HUES48 (cell line): ENCODE data around the gene IGFBP4.

Experiments used
- H3K27ac ChIP-seq: one replicate; pipeline ENCODE4 v1.7.0; 2013; ENCODE audit warnings: low read depth, low read length, inconsistent platforms
- H3K27me3 ChIP-seq: 2 replicates; pipeline ENCODE4 v1.6.1; 2013; ENCODE audit warnings: mild to moderate bottlenecking, low read length; ENCODE audit not compliant: control insufficient read depth, insufficient read depth
- H3K36me3 ChIP-seq: 2 replicates; pipeline ENCODE4 v1.6.1; 2013; ENCODE audit warnings: low read length; ENCODE audit not compliant: control insufficient read depth, insufficient read depth
- H3K4me1 ChIP-seq: 2 replicates; pipeline ENCODE4 v1.6.1; 2013; ENCODE audit warnings: mild to moderate bottlenecking, low read length; ENCODE audit not compliant: control insufficient read depth, insufficient read depth
- H3K4me3 ChIP-seq: 2 replicates; pipeline ENCODE4 v1.5.1; 2013; ENCODE audit warnings: mild to moderate bottlenecking, low read depth, low read length
- H3K9ac ChIP-seq: 2 replicates; pipeline ENCODE4 v1.6.1; 2013; ENCODE audit warnings: mild to moderate bottlenecking, low read depth, low read length, moderate library complexity
- H3K9me3 ChIP-seq: 2 replicates; pipeline ENCODE4 v1.6.1; 2013; ENCODE audit warnings: low read length; ENCODE audit not compliant: control insufficient read depth, insufficient read depth

IGFBP4 gene

DNA sequence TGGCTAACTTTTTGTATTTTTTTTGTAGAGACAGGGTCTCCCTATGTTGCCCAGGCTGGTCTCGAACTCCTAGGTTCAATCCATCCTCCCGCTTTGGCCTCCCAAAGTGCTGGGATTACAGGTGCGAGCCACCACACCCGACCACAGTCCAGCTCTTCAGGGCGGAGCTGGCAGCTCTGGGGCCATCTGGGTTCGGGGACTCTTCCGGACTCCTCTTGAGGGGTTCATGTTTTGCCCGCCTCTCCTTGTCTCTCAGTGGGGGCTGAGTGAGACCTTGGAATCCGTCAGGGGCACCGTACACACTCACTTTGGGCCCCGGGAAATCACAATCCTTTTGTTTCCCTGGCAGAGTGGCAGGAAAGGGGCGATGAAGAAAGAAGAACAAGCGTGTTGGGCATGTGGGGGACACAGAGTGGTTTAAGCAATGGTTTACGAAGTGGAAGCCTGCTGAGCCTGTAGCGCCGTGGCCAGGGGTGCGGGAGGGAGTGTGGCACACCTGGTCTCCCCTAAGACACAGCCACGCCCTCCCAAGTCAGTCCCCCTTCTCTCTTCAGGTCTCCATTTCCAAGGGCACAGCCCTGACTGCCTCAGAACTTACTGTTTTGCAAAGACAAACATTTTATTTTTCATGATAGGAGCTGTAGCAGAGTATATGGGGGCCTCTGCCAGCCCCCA lies 32.1 kb downstream of the IGFBP4 start:
- Histone ChIP-seq H3K4me3 (no peak overlapping the region), H3K9ac (no peak overlapping the region), H3K27me3 (no peaks in the 10 kb centered on the region), H3K36me3 (no peaks in the 10 kb centered on the region), H3K27ac (no peak overlapping the region), H3K4me1 (peaks cover 19% of the 10 kb centered on the region), H3K9me3 (no peaks in the 10 kb centered on the region)

DNA sequence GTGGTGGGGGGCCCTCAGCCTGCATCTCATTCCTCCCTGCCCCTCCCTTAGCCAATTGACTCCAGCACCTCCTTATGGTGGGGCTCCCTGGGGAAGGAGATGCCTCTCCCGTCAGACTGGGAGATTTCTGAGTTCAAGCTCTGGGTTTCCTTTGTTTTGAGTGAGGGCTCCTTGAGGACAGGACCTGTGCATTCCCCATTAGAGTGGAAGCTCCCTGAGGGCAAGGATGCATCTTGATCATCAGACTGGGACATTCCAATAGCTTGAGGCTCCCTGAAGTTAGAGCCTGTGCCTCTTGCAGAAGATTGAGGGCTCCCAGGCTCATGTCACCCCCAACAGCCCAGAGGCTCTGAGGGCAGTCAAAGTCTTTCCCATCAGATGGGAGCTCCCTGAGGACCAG lies 34.5 kb downstream of the IGFBP4 start:
- H3K4me3 ChIP-seq: no peak overlapping the region
- H3K36me3 ChIP-seq: no peaks in the 10 kb centered on the region
- no peaks in the 10 kb centered on the region for H3K9me3 ChIP-seq
- H3K27me3 ChIP-seq: no peaks in the 10 kb centered on the region
- no peak overlapping the region for H3K9ac ChIP-seq
- H3K4me1 ChIP-seq: peaks cover 16% of the 10 kb centered on the region
- no peak overlapping the region for H3K27ac ChIP-seq

DNA sequence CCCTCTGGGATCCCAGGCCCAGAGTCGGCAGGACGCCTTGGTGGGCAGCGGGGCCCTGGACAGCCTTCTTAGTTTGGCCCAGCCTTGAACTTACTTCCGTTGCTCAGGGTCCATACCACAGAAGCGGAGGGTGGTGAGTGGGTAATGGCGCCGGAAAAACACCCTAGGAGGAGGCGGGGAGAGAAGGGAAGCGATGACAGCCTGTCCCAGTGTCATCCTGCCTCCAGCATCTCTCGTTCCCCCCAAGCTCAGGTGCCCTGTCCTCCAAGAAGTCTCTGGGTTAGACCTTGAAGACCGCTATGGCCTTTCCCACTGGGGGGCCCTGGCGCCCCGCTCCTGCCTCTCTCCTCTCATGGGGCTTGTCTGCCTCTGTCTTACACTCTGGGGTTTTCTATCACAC lies 35.2 kb downstream of the IGFBP4 start:
- Histone ChIP-seq H3K9ac (no peak overlapping the region), H3K27me3 (no peaks in the 10 kb centered on the region), H3K9me3 (no peaks in the 10 kb centered on the region), H3K36me3 (no peaks in the 10 kb centered on the region), H3K4me1 (peaks cover 16% of the 10 kb centered on the region), H3K4me3 (no peak overlapping the region), H3K27ac (no peak overlapping the region)

DNA sequence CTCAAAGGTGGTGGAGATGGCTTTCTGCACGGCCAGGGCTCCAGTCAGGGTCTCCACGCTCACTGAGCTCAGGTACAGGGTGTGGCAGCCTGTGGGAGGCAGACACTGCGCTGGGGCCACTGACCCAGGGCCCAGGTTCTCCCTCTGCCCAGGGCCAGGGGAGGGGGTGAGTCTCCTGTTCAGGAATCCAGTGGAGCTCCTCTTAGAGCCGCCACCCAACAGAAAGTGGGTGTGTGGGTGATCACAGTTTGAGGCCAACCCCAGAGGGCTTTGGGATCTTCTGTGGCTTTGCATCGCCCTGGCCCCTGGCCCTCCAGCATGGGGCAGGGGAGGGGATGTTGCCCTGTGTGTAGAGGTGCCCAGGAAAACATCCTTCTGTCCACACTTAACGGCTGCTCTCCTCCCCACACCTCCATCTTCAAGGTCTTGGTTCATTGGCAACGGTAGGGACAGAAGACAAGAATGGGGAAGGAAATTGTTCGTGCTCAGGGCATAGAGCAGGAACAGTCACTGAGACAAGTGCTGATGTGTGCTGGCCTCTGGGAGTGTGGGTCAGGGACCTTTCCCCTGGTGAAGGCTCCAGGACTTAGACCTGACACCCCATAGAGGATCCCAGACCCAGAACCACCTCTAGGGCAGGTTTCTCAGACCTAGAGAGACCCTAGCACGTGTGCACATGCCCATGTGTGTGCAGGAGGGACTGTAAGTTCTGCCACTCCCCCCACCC lies 36.7 kb downstream of the IGFBP4 start:
- H3K4me3 ChIP-seq: no peak overlapping the region
- no peaks in the 10 kb centered on the region for H3K9me3 ChIP-seq
- no peak overlapping the region for H3K9ac ChIP-seq
- H3K27ac ChIP-seq: no peak overlapping the region
- H3K27me3 ChIP-seq: no peaks in the 10 kb centered on the region
- peaks cover 13% of the 10 kb centered on the region for H3K4me1 ChIP-seq
- H3K36me3 ChIP-seq: no peaks in the 10 kb centered on the region

DNA sequence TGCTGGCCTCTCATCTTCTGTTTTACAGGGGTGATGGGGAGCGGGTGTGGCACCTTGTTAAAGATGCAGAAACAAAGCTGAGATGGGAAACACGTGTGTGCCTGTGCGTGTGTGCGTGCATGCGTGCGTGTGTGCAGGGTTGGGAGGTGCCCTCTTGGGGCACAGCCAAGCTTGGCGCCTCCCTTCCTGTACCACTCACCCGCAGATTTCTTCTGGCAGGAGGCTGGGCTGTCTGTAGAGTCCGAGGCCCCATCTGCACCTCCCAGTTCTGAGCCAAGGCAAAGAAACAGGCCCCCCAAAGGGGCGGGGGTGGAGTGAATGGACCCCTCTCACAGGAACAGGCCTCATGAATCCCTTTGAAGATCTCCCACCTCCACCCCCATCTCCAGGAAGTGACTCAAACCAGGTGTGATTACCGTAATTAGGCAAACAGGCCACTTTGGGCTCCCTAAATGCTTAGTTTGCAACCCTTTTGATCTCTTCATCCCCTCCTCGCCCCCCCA lies 37.3 kb downstream of the IGFBP4 start:
- Histone ChIP-seq H3K9me3 (no peaks in the 10 kb centered on the region), H3K4me3 (no peak overlapping the region), H3K9ac (no peak overlapping the region), H3K36me3 (no peaks in the 10 kb centered on the region), H3K4me1 (peaks cover 11% of the 10 kb centered on the region), H3K27ac (no peak overlapping the region), H3K27me3 (no peaks in the 10 kb centered on the region)

DNA sequence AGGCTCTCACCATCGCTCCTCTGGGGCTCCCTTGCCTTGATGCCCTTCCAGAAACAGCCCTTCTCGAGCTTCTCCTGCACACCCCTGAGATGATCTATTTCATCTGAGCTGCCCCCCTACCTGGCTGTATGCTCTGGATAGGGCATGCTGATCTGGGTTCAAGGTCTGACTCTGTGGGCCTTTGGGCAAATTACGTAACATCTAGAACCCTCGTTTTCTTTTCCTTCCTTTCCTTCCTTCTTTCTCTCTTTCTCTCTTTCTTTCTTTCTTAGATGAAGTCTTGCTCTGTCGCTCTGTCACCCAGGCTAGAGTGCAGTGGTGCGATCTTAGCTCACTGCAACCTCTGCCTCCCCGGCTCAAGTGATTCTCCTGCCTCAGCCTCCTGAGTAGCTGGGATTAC lies 37.9 kb downstream of the IGFBP4 start:
- Histone ChIP-seq H3K27me3 (no peaks in the 10 kb centered on the region), H3K36me3 (no peaks in the 10 kb centered on the region), H3K27ac (peak overlapping the region; percentile 24), H3K9ac (no peak overlapping the region), H3K9me3 (no peaks in the 10 kb centered on the region), H3K4me3 (no peak overlapping the region), H3K4me1 (peaks cover 9% of the 10 kb centered on the region; the same call in 1 of the 2 replicates)

DNA sequence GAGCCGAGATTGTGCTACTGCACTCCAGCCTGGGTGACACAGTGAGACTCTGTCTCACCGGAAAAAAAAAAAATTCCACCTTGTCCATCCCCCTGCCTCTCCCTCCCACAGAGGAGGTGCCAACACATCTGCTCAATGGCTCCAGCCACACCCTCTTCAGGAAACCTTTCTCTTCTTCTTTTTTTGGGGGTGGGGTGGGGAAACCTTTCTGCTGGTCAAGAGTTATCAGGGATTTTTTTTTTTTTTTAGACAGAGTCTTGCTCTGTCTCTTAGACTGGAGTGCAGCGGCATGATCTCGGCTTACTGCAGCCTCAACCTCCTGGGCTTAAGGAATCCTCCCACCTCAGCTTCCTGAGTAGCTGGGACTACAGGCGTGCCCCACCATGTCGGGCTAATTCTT lies 39.5 kb downstream of the IGFBP4 start:
- H3K9me3 ChIP-seq: no peaks in the 10 kb centered on the region
- H3K36me3 ChIP-seq: no peaks in the 10 kb centered on the region
- no peak overlapping the region for H3K27ac ChIP-seq
- no peak overlapping the region for H3K4me3 ChIP-seq
- H3K27me3 ChIP-seq: no peaks in the 10 kb centered on the region
- no peak overlapping the region for H3K9ac ChIP-seq
- H3K4me1 ChIP-seq: peaks cover 16% of the 10 kb centered on the region

DNA sequence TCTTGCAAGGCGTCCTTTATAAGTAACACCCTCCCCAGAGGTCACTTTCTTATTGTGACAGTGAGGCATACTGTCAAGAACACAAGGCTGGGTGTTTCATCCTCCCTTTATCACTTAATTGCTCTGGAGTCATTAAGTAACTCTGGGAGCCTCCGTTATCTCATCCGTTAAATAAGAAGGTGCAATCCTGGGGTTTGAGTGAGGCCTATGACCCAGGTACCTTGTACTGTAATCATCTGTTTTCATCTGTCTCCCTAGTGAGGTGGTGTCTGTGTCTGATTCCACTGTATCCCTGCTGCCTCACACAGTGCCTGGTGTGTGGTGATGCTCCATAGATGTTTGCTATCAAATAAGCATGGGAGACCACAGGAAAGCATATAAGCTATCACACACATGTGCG lies 40.4 kb downstream of the IGFBP4 start:
- Histone ChIP-seq H3K27me3 (no peaks in the 10 kb centered on the region), H3K4me3 (no peak overlapping the region), H3K9ac (no peak overlapping the region), H3K36me3 (no peaks in the 10 kb centered on the region), H3K9me3 (no peaks in the 10 kb centered on the region), H3K4me1 (peaks cover 16% of the 10 kb centered on the region), H3K27ac (no peak overlapping the region)

DNA sequence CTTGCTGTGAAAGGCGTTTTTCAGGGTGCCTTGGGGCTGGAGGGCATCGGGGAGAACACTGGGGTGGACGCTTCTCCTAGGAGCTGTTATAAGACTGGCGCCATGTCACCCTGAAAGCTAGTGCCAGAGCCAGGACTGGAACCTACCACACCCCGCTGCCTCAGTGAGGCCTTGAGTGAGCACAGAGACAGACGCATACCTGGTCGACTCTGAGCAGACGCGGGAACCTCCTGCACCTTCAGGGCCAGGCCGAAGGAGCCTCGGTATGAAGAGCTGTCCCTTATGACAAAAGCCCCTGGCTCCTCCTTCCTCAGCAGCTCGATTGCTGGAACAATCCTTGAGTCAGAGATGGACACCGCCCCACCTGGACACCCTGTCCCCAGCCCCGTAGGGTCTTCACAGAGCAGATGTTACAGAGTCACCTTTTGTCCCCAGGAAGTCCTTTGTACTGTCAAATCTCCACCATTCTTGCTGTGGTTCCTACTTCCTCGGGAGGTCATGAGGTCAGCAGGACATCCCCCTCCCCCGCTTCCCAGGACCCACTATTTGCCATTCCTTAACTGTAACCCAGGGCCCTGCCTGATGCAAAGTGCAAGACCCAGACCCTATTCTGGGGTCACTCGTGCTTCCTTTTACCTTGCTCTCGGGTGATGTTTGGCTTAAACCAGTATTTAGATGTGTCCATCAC lies 41.2 kb downstream of the IGFBP4 start:
- Histone ChIP-seq H3K4me1 (peaks cover 22% of the 10 kb centered on the region), H3K9me3 (no peaks in the 10 kb centered on the region), H3K9ac (no peak overlapping the region), H3K4me3 (no peak overlapping the region), H3K27ac (peak overlapping the region; percentile 7), H3K27me3 (no peaks in the 10 kb centered on the region), H3K36me3 (no peaks in the 10 kb centered on the region)

DNA sequence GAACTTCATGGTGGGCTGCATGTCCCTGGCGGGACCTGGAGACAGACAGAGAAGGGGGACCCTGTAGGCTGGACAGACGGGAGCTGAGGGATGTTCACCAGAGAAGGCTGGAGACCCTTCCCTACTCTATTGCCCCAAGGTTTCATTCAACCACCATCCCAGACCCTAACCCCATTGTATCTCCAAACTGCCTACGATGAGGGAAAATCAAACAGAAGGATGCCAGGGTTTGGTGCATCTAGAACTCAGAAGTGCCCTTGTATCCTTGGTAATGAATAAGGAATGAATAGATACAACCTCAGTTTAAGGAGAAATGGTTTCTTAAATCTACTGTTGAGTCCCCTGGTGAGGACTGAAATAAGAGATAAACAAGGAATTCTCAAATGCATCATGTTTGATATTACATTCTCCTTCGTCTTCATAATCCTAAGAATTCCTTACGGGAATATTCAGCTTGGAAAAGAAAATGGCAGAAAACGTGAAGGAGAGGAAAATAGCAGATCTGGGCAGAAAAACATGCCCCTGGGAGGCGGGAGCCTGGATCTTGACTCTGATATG lies 41.8 kb downstream of the IGFBP4 start:
- Histone ChIP-seq H3K9me3 (no peaks in the 10 kb centered on the region), H3K9ac (no peak overlapping the region), H3K4me3 (no peak overlapping the region), H3K27ac (no peak overlapping the region), H3K27me3 (no peaks in the 10 kb centered on the region), H3K36me3 (no peaks in the 10 kb centered on the region), H3K4me1 (peaks cover 27% of the 10 kb centered on the region)
